Adipocyte (in vitro differentiated cells): ENCODE results near the gene DAZAP1.
A peak's percentile ranks its signal among the peaks of the same experiment; 100 is the strongest.
"Not testable (repeated sequence)": the region's sequence is repeated elsewhere in the genome, so short reads cannot be mapped to it uniquely, and the experiment has no call there.

ENCODE experiments used
- DNase-seq: peaks from one replicate; pipeline ENCODE4 v3.0.0-alpha.2; 2015; ENCODE audit warnings: low read depth
- H3K27me3 ChIP-seq: replicated peaks from 2 replicates; pipeline ENCODE4 v1.7.0; 2013; ENCODE audit warnings: mild to moderate bottlenecking, low read length, moderate library complexity; ENCODE audit not compliant: control insufficient read depth, insufficient read depth
- H3K36me3 ChIP-seq: 2 replicates; pipeline ENCODE4 v1.7.0; 2013; ENCODE audit warnings: low read length, mild to moderate bottlenecking, moderate library complexity; ENCODE audit not compliant: control insufficient read depth, insufficient read depth, severe bottlenecking
- H3K4me1 ChIP-seq: 2 replicates; pipeline ENCODE4 v1.7.0; 2013; ENCODE audit warnings: mild to moderate bottlenecking, low read length, moderate library complexity; ENCODE audit not compliant: control insufficient read depth, insufficient read depth
- H3K4me3 ChIP-seq: 2 replicates; pipeline ENCODE4 v1.7.0; 2013; ENCODE audit warnings: mild to moderate bottlenecking, low read length, moderate library complexity
- H3K9ac ChIP-seq: 2 replicates; pipeline ENCODE4 v1.7.0; 2013; ENCODE audit warnings: mild to moderate bottlenecking, low read length, moderate library complexity
- H3K9me3 ChIP-seq: 2 replicates; pipeline ENCODE4 v1.7.0; 2013; ENCODE audit warnings: mild to moderate bottlenecking, low read length, moderate library complexity; ENCODE audit not compliant: control insufficient read depth

DAZAP1 gene

GRCh38 chr19:1417681-1418495 lies 10.5 kb downstream of the DAZAP1 start:
- DNase-seq, result no peak
- no peaks in the 10 kb centered on the region for H3K9me3 ChIP-seq
- H3K36me3 ChIP-seq, result peaks cover 50% of the 10 kb centered on the region
- H3K27me3 ChIP-seq, result no peaks in the 10 kb centered on the region
- peaks cover 46% of the 10 kb centered on the region for H3K4me1 ChIP-seq
- peak overlapping the region; percentile 18 for H3K4me3 ChIP-seq
- H3K9ac ChIP-seq, result peak overlapping the region; percentile 82

- H3K36me3 ChIP-seq, result peaks cover 51% of the 10 kb centered on the region
- no peaks in the 10 kb centered on the region for H3K9me3 ChIP-seq
- no peak overlapping the region for H3K4me3 ChIP-seq
- peaks cover 41% of the 10 kb centered on the region for H3K4me1 ChIP-seq
- no peaks in the 10 kb centered on the region for H3K27me3 ChIP-seq
- H3K9ac ChIP-seq, result peak overlapping the region; percentile 82
- DNase-seq, result no peak
Observed at GRCh38 chr19:1418496-1418775, 11.1 kb downstream of the DAZAP1 start.

- peaks cover 34% of the 10 kb centered on the region for H3K4me1 ChIP-seq
- H3K4me3 ChIP-seq, result no peak overlapping the region
- no peak overlapping the region for H3K9ac ChIP-seq
- no peak for DNase-seq
- H3K27me3 ChIP-seq, result no peaks in the 10 kb centered on the region
- peaks cover 55% of the 10 kb centered on the region for H3K36me3 ChIP-seq
- no peaks in the 10 kb centered on the region for H3K9me3 ChIP-seq
Observed at GRCh38 chr19:1418951-1419738, 11.8 kb downstream of the DAZAP1 start.

- H3K9me3 ChIP-seq, H3K9ac ChIP-seq, H3K27me3 ChIP-seq, DNase-seq, H3K4me3 ChIP-seq: not testable (repeated sequence)
- peaks cover 61% of the 10 kb centered on the region for H3K36me3 ChIP-seq
- peaks cover 29% of the 10 kb centered on the region for H3K4me1 ChIP-seq
Observed at GRCh38 chr19:1420085-1420484, 12.7 kb downstream of the DAZAP1 start.

- H3K36me3 ChIP-seq, result peaks cover 66% of the 10 kb centered on the region
- no peak overlapping the region for H3K4me3 ChIP-seq
- DNase-seq, result no peak
- H3K27me3 ChIP-seq, result no peaks in the 10 kb centered on the region
- H3K4me1 ChIP-seq, result peaks cover 27% of the 10 kb centered on the region
- no peak overlapping the region for H3K9ac ChIP-seq
- H3K9me3 ChIP-seq, result no peaks in the 10 kb centered on the region
Observed at GRCh38 chr19:1420590-1420989, 13.2 kb downstream of the DAZAP1 start.

GRCh38 chr19:1421218-1421957 lies 14.0 kb downstream of the DAZAP1 start:
- Histone ChIP-seq H3K9ac (no peak overlapping the region), H3K27me3 (no peaks in the 10 kb centered on the region), H3K9me3 (no peaks in the 10 kb centered on the region), H3K4me1 (peaks cover 19% of the 10 kb centered on the region), H3K36me3 (peaks cover 74% of the 10 kb centered on the region), H3K4me3 (no peak overlapping the region)
- no peak for DNase-seq

DNA sequence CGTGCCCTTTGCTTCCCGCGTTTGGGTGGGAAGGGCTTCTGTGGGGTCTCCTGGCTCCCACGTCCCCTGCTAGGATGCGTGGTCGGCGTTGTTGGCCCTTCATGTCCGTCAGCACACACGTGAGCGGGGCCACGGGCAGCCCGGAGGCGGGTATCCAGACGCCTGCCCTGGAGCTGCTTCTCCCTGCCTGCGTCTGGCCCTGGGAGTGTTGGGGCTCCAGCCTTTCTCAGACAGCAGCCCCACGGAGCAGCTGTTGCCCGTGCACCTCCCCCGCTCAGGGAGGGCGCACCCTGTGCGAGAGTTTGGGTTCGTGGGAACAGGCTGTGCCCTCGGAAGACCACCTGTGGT lies 14.5 kb downstream of the DAZAP1 start:
- Histone ChIP-seq H3K36me3 (peaks cover 79% of the 10 kb centered on the region), H3K4me3 (no peak overlapping the region)
- no peak for DNase-seq

GRCh38 chr19:1422360-1422759 lies 15.0 kb downstream of the DAZAP1 start:
- no peak overlapping the region for H3K9ac ChIP-seq
- no peaks in the 10 kb centered on the region for H3K9me3 ChIP-seq
- no peak overlapping the region for H3K4me3 ChIP-seq
- peaks cover 9% of the 10 kb centered on the region for H3K4me1 ChIP-seq
- peaks cover 83% of the 10 kb centered on the region for H3K36me3 ChIP-seq
- no peaks in the 10 kb centered on the region for H3K27me3 ChIP-seq
- no peak for DNase-seq

More for the DNA sequence above, 14.5 kb downstream of the DAZAP1 start:
- no peak overlapping the region for H3K9ac ChIP-seq
- H3K4me1 ChIP-seq, result peaks cover 13% of the 10 kb centered on the region
- H3K27me3 ChIP-seq, result no peaks in the 10 kb centered on the region
- H3K9me3 ChIP-seq, result no peaks in the 10 kb centered on the region

- Histone ChIP-seq H3K9me3 (no peaks in the 10 kb centered on the region), H3K9ac (no peak overlapping the region), H3K4me1 (peaks cover 3% of the 10 kb centered on the region), H3K4me3 (no peak overlapping the region), H3K27me3 (no peaks in the 10 kb centered on the region), H3K36me3 (peaks cover 86% of the 10 kb centered on the region)
- DNase-seq, result no peak
Observed at GRCh38 chr19:1422943-1423342, 15.6 kb downstream of the DAZAP1 start.

DNA sequence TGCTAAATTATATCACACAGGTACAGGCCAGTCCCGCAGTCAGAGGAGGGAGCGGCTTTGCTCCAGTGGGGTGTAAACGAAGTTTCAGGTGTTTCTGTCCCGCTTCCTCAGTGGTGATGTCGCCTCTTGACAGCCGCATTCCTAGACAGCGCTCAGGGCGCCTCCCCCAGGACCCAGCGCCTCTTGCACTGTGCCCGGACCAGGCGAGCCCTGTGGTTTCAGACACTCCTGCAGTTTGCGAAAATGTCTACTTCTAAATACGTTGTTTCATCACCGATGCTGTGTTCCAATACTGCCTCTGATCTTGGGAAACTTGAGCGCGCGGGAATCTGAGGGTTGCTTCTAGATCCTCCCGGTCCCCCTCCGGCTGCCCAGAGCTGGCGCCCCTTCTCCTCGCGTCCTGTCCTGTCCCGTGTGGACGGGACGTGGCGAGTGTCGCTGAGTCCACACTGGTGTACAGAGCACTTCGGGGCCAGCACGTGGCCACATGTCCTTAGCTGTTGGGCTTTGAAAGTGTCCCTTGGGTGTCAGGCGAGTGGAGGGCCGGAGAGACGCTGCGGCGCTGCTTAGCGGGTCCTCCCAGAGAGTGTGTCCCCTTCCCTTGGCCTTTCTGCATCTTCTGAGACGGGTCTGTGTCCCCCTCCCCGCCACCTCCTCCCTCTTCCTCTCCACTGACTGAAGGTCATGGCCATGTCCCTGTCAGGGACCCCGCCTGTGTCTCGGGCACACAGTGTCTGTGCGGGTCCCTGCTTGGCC lies 16.2 kb downstream of the DAZAP1 start:
- no peaks in the 10 kb centered on the region for H3K4me1 ChIP-seq

More for the DNA sequence above, 16.2 kb downstream of the DAZAP1 start:
- Histone ChIP-seq H3K4me3 (no peak overlapping the region), H3K9ac (no peak overlapping the region), H3K27me3 (no peaks in the 10 kb centered on the region), H3K9me3 (no peaks in the 10 kb centered on the region), H3K36me3 (peaks cover 91% of the 10 kb centered on the region)
- no peak for DNase-seq
